Activated CD8-positive, alpha-beta memory T cell treated with anti-CD3 and anti-CD28 coated beads, Interleukin-2, amount 50 U/mL, for 48 hours (primary cell): ENCODE measurements around the gene GTF2I.
"Not testable (repeated sequence)": the region's sequence is repeated elsewhere in the genome, so short reads cannot be mapped to it uniquely, and the experiment has no call there.

ENCODE experiments used
- DNase-seq: peaks from one replicate; pipeline ENCODE4 v3.0.0-alpha.2; 2020

GTF2I gene

DNA sequence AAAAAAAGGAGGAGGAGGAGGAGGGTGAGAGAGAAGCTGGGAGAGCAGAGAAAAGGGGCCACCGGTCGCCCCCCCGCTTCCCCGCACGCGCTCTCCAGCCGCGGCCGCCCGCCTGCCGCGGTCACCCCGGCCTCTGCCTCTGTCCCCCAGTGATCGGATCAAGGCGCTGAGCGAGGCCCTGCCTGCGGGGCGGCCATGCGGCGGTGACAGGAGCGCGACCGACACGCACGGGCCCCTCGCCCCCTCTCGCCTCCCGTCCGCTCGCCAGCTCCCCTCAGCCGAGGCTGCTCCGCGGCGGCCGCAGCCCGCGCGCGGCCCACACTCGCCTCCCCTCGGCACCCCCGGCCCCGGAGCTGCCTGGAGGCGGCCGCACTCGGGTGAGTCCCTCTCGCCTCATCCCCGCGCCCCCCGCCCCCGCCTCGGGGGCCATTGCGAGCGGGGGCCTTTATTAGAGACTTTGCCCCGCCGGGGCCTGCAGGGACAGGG, at the start of gene GTF2I:
Gene GTF2I, plus strand, starts transcription at position 27 of the 486 bp plus-strand sequence. CDS start 31,411 bp downstream, outside the sequence.
- peak; percentile 84 for DNase-seq

DNA sequence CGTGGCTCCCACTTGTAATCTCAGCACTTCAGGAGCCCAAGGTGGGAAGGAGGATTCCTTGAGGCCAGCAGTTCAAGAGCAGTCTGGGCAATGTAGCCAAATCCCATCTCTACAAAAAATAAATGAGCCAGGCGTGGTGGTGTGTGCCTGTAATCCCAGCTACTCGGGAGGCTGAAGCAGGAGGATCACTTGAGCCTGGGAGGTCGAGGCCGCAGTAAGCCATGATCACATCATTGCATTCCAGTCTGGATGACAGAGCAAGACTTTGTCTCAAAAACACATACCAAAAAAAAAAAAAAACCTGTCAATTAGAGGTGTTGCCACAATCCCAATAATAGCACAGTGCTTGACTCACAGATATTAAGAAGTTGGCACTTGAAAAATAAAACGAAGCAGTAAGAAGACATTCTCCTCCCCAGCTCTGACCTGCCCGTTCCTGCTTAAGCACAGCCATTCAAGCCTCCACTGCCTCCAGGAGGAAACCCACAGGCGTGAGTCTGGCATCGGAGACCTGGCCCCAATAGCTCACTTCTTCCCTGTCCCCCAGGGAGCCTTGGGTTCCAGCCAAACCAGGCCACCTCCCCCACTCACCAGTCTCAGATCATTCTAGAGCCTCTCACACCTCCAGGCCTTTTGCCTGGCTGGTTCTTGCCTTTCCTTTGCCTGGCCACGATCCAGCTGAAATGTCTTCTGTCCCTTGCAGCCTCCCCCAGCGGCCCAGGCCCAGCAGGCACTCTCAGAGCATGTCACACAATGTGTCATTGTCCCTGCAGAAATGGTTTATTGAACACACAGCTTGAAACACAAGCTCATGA, 45.3 kb upstream of the GTF2I start:
- DNase-seq, result no peak

DNA sequence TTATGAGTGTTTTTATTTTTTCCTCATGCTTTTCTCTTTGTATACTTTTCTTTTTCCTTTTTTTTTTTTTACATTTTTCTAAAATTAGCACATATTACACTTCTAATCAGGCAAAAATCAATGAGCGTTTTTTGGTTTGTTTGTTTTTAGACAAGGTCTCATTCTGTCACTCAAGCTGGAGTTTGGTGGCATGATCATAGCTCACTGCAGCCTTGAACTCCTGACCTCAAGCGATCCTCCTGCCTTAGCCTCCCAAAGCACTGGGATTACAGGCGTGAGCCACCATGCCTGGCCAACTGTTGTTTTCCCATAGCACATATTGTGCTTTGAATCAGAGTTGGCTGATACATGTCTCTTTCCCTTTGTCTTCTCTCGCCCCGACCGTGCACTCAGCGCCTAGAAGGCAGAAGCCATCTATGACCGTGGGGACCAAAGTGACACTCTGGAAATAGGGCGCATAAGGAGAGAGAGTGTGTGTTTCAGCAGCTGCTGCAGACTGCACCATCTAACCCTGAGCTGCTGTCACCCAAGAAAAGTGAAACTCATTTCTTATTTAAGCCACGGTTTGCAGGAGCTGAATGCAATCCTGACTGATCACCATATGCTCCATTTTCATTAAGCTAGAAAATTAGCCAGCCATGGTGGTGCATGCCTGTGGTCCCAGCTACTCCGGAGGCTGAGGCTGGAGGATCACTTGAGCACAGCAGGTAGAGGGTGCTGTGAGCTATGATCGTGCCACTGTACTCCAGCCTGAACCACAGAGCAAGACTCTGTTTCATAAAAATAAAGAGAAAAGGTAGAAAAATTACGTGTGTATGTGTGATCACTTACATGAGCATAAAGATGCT, 41.4 kb upstream of the GTF2I start:
- DNase-seq, result no peak

DNA sequence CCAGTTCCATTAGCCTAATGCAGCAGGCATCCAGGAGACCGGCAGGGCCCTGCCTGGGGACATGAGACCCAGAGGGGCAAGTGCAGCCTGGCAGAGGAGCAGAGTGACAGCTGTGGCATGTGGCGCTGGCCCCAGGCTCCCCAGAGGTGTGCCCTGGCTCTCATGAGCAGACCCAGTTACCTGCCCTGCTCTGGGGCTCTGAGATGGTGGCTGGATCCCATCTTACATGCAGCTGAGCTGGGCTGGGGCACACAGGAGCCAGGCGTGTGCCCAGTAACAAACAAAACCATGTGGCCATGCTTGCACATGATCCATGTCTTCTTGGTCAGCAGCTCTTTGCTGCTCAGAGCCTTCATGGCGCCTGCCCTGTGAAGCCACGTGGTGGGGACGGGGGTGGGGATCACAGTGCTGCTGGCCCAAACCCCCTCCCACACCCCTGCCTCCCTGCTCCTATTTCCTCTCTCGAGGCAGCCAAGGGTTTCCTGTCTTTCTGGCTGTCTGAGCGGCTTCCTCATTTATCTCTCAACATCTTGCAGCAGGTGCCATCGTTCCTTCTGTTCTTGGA, 40.3 kb upstream of the GTF2I start:
- peak; percentile 62 for DNase-seq

DNA sequence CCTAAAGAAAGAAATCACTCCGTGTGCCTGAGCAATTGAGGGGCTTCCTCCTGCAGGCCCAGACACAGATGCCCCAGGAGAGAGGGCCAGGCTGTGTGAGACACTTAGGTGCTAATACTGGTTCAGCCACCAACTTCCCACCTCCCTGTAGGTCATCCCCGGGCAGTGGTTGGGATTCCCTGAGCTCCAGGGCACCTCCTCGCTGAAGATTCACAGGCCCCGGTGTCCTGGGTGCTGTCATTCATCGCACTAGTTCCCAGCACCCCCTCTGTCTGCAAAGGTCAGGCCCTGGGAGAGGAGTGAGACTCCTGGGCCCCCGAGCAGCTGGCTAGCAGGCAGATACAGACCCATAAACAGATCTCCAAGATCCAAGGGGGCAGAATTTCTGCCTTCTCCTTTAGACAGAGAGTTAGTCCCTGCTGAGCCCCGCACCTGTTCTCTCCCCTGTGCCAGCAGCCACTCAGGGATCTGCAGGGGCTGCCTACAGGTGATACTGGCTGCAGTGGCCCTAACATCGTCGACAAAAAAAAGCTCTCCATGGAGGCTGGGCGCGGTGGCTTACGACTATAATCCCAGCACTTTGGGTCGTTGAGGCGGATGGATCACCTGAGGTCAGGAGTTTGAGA, 38.2 kb upstream of the GTF2I start:
- no peak for DNase-seq

DNA sequence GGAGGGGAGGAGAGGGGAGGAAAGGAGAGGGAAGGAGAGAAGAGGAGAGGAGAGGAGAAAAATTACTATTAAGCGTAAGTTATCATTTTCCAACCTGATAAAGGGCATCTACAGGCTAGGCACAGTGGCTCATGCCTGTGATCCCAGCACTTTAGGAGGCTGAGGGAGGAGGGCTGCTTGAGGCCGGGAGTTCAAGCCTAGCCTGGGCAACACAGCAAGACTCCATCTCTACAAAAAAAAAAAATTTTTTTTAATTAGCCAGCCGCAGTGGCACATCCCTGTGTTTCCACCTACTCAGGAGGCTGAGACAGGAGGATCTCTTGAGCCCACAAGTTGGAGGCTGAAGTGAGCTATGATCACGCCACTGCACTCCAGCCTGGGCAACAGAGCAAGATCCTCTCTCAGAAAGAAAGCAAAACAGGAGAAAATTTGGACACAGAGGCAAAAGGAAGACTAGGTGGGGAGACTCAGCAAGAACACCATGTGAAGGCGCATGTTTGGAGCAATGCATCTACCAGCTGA, 35.2 kb upstream of the GTF2I start:
- no peak for DNase-seq

DNA sequence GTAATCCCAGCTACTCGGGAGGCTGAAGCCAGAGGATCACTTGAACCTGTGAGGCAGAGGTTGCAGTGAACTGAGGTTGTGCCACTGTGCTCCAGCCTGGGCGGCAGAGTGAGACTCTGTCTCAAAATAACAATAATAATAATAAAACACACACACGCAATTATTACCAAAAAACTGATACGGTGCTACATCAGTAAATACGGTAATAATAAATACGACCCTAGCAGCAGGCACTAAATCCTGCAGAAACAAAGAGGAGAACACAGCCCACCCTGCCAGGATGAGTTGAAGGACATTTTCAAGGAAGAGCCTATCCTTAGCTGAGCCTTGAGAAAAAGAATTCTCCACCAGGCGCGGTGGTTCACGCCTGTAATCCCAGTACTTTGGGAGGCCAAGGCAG, 34.4 kb upstream of the GTF2I start:
- no peak for DNase-seq

DNA sequence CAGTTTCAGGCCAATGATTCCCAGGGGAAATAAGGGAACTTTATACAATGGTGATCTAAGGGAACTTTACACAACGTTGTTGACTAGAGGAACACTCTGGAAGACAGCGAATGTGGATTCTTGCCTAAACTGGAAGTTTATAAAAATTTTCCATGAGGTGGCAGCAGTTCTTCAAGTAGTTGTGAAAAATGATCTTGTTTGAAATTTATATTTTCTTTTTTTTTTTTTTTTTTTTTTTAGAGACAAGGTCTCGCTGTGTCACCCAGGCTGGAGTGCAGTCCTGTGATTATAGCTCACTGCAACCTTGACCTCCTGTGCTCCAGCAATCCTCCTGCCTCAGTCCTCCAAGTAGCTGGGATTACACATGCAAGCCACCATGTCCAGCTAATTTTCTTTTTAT, 32.1 kb upstream of the GTF2I start:
- DNase-seq, result no peak

DNA sequence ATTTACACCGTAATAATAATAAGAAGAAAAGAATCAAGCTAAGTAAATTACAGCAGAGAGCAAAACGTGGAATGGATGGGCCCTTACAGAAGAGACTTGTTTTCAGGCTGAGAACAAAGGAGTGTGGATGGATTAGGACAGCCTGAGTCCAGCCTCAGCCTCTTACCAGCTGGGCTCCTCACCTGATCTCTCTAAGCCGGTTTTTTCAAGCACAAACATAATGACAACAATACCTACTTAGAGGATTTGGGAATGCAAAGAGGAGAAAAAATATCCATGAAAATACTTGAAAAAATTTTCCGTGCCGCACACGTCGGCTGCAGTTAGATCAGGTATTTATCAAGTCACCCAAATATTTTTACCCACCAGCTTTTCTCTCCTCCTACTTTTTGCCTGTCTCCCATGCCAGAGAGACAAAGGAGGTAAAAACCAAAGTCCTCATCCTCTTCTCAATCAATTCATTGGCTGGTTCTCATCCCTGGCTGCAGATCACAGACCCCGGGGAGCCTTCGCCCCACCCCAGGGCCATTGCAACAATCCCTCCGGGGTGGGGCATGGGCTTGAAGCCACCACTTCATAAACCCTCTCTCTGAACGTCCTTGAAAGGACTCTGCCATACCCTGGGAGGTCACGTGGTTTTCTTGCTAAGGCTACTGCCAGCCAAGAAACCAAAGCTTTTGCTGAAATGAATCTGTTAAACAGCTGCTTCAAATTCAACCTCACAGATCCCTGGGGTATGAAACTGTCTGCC, 29.7 kb upstream of the GTF2I start:
- no peak for DNase-seq

DNA sequence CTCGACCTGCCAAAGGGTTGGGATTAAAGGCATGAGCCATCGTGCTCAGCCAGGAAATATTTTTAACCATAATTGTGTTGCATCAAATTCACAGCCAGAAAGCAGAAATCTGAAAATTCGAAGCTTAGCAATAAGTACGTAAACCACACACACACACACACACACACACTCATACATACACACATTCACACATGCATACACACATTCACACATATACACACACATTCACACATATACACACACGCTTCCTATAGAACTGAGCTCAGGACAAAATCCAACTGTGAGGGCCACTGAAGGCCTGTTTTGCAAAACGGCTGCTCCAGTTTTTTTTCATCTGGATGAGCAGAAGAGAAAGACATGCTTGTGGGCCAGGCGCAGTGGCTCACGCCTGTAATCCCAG, 25.0 kb upstream of the GTF2I start:
- DNase-seq, result no peak

DNA sequence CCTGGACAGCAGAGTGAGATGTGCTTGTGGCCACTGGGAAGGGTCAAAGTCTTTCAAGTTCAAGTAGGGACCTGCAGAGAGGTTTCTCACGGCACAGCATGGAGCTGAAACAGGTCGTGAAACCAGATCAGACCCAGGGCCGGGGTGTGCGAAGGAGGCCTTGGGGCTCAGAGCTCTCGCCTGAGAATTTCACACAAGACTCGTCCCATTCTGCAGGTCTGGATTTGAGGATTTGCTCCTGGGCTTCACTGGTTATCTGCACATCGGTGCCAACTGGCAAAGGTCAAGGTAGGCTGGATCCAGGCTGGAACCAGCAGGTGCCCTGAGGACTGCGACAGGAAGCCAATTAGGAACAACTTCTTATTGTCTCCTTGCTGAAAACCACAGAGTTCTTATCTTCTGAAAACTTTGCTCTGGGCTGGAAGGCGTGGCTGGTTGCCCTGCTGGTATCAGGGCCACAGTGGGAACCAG, 24.0 kb upstream of the GTF2I start:
- DNase-seq, result no peak

DNA sequence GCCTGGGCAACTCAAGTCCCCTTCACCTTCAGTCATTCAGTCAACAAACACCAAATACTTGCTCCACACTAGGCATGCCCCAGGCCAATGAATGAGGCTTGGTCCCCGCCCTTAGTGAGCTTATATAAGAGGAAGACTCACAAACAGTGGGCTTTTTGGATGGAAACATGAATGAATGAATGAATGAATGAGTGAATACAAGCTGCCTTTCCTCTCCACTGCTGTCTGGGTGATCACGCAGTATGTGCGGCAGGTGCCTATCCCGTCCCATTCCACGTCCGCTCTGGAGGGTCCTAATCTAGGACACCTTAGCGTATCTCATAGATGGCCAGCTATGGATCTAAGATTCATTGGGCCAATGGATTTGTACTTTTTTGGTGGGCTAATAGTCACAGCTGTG, 19.8 kb upstream of the GTF2I start:
- DNase-seq, result no peak

DNA sequence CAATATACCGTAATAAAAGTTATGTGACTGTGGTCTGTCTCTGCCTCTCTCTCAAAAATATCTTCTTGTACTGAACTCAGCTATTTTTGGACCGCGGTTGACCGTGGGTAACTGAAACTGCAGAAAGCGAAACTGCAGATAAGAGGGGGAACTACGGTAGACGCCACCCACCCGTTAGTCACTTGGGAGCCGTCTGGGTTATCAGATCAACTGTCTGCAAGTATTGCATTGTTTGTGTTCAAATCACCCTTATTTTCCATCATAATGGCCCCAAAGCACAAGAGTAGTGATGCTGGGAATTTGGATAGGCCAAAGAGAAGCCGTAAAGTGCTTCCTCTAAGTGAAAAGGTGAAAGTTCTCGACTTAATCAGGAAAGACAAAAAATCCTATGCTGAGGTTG, 7.5 kb upstream of the GTF2I start:
- DNase-seq, result peak; percentile 85

DNA sequence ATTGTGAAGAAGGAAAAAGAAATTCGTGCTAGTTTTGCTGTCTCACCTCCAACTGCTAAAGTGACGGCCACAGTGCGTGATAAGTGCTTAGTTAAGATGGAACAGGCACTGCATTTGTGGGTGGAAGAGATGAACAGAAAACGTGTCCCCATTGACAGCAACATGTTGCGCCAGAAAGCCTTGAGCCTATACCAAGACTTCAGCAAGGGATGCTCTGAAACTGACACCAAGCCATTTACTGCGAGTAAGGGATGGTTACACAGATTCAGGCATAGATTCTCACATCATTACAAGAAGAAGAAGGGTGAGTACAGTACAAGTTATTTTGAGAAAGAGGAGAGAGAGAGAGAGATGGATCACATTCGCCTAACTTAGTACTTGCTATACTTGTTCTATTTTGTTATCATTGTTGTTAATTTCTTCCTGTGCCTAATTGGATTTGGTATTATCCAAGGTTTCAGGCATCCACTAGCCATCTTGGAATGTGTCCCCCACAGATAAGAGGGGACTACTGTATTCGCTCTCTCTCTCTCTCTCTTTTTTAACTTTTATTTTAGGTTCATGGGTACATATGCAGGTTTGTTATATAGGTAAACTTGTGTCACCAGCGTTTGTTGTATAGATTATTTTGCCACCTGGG, 6.9 kb upstream of the GTF2I start:
- DNase-seq, result not testable (repeated sequence)

DNA sequence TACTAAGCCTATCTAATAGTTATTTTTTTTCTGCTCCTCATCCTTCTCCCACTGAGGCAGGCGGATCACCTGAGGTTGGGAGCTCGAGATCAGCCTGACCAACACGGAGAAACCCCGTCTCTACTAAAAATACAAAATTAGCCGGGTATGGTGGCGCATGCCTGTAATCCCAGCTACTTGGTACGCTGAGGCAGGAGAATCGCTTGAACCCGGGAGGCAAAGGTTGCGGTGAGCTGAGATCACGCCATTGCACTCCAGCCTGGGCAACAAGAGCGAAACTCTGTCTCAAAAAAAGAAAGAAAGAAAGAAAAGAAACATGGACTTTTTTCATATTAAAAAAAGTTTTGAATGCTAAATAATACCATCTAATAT, 6.4 kb upstream of the GTF2I start:
- DNase-seq, result not testable (repeated sequence)

DNA sequence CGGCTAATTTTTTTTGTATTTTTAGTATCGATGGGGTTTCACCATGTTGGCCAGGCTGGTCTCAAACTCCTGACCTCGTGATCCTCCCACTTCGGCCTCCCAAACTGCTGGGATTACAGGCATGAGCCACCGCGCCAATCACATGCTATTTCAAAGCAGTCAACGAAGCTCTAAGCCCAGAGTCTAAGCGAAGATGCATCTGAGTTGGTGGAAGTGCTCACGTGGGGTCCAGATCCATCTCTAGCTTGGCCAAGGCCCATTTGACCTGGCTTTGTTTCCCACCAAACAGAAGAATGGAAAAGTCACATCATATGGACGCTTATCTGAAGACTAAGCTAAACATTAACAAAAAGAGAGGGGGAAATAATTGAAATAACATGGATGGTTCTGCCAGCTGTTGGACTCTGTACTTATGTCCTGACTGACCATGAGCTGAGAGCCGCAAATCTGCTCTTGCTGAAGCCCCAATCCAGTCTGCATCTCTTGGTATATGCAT, 3.8 kb upstream of the GTF2I start:
- no peak for DNase-seq

DNA sequence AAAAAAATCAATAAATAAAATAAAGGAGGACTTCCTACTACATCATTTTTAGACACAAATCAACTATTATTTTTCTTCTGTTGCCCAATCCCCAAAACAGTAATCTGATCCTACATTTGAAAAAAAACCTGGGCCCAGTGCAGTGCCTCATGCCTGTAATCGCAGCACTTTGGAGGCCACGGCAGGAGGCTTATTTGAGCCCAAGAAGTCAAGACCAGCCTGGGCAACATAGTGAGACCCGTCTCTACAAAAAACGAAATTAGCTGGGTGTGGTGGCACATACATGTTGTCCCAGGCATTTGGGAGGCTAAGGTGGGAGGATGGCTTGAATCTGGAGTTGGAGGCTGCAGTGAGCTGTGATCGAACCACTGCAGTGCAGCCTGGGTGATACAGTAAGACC, 2.7 kb upstream of the GTF2I start:
- no peak for DNase-seq

DNA sequence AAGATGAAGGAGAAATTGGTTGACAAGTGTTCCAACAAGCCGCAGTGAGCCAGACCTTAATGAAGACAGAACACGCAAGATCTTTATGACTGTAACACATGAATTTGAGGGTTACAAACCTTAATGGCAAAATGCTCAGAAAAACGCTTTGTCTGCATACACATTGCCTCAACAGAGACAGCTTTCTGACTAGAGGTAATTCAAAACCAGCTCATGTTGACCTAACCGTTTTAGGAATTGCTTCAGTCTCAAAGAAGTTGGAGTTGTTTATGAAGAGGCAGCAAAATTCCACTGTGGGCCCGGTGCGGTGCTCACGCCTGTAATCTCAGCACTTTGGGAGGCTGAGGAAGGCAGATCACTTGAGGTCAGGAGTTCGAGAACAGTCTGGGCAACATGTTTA, 2.2 kb upstream of the GTF2I start:
- DNase-seq, result no peak

DNA sequence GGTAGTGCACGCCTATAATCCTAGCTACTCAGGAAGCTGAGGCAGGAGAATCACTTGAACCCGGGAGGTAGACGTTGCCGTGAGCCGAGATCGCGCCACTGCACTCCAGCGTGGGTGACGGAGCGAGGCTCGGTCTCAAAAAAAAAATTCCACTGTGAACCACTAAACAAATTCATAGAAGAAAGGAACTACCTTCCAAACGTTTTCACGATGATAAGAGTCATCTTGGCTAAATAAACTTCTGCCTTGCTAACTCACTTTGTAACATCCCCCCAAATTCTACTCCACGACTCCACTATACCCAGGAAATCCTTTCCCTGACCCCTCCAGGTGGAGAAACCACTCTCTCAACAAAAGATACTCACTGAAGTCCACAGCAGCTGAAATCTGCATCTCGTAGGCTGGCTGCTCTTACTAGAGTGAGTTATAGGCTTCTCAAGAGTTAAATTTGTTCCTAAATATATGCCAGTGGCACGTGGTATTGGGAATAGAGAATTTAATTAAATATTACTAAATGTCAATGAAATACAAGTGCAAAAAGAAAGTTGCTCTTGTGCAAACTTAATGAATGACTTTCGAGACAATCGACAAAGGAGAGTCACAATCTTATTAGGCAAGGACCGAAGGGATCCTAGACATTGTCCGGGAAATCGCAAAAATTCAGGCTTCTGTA, 1.6 kb upstream of the GTF2I start:
- no peak for DNase-seq

DNA sequence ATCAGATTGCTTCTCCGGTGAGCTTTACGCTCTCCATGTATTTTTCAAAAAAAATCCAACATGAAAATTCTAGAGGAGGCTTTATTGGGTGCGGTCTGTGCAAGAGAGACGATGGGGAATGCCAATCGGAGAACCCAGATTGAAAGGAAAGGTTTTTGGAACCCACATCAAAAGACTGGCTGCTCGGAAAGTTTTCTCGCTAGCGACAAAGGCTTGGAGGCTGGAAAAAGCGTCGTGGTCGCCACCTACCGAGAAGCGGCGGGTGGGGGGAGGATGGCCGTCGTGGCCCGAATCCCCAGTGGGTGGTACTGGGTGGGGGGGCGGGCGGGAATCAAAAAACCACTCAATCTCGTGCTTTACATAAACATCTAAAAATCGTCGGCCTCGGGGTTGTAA, 1.1 kb upstream of the GTF2I start:
- peak; percentile 72 for DNase-seq
